SW480 (cell line): ENCODE results near the gene IQSEC1.

Experiments
- DNase-seq: peaks from one replicate; pipeline ENCODE4 v3.0.0-alpha.2; 2016; ENCODE audit warnings: low spot score

Gene IQSEC1

GRCh38 chr3:12967606-12968351 is 105.5 kb downstream of the IQSEC1 start:
- DNase-seq: peak; percentile 83

- DNase-seq: no peak
Measured at GRCh38 chr3:12966847-12967605, 106.2 kb downstream of the IQSEC1 start.

- no peak for DNase-seq
Measured at GRCh38 chr3:12965999-12966846, 107.0 kb downstream of the IQSEC1 start.

GRCh38 chr3:12964711-12965612 is 108.3 kb downstream of the IQSEC1 start:
- DNase-seq: no peak

GRCh38 chr3:12963922-12964701 is 109.1 kb downstream of the IQSEC1 start:
- no peak for DNase-seq

GRCh38 chr3:12963231-12963896 is 109.9 kb downstream of the IQSEC1 start:
- DNase-seq: no peak

- DNase-seq: no peak
Measured at GRCh38 chr3:12962292-12962691, 110.9 kb downstream of the IQSEC1 start.

GRCh38 chr3:12961697-12962036 is 111.6 kb downstream of the IQSEC1 start:
- DNase-seq: no peak

GRCh38 chr3:12961007-12961696 is 112.1 kb downstream of the IQSEC1 start:
- no peak for DNase-seq

GRCh38 chr3:12960497-12960896 is 112.7 kb downstream of the IQSEC1 start:
- DNase-seq: no peak

- DNase-seq: no peak
Measured at GRCh38 chr3:12959838-12960378, 113.3 kb downstream of the IQSEC1 start.

- no peak for DNase-seq
Measured at GRCh38 chr3:12959410-12959809, 113.8 kb downstream of the IQSEC1 start.

- no peak for DNase-seq
Measured at GRCh38 chr3:12957824-12958792, 115.1 kb downstream of the IQSEC1 start.

GRCh38 chr3:12957339-12957738 is 115.9 kb downstream of the IQSEC1 start:
- no peak for DNase-seq

GRCh38 chr3:12956316-12956660 is 116.9 kb downstream of the IQSEC1 start:
- no peak for DNase-seq

- DNase-seq: no peak
Measured at GRCh38 chr3:12955651-12956315, 117.4 kb downstream of the IQSEC1 start.

- DNase-seq: no peak
Measured at GRCh38 chr3:12954891-12955650, 118.2 kb downstream of the IQSEC1 start.
